ENCODE results near the gene NES. TPM values are rescaled to one million over a fixed set of nuclear protein-coding genes. Genes with fewer than 3 reads are reported as not detected.

NES gene
- total RNA-seq, 1 experiment from 2014 or later, result 168 TPM

- Histone ChIP-seq H2BK12ac (ENCODE audit: insufficient read length, low read depth, low read length) (no peak overlapping the region), H4K5ac (ENCODE audit: insufficient read length, low read depth, low read length) (no peak overlapping the region), H3K4ac (ENCODE audit: low read depth, low read length) (no peak overlapping the region), H2BK5ac (ENCODE audit: insufficient read length, low read length) (no peak overlapping the region), H3K56ac (ENCODE audit: insufficient read length, low read depth, low read length) (no peak overlapping the region), H3K23me2 (ENCODE audit: insufficient read length, low read depth, low read length, poor library complexity, severe bottlenecking) (peaks cover 11% of the 10 kb centered on the region), H3K4me2 (ENCODE audit: insufficient read depth, insufficient read length, low read length) (no peak overlapping the region), H3K79me2 (ENCODE audit: insufficient read depth, low read length) (no peaks in the 10 kb centered on the region), H2BK20ac (ENCODE audit: low read depth, low read length, poor library complexity, severe bottlenecking) (no peak overlapping the region), H3K79me1 (ENCODE audit: insufficient read depth, low read depth, low read length, poor library complexity, severe bottlenecking) (no peaks in the 10 kb centered on the region), H2BK15ac (ENCODE audit: low read depth, low read length) (no peak overlapping the region), H3K27ac (ENCODE audit: insufficient read length, low read depth, low read length) (no peak overlapping the region), H2AFZ (ENCODE audit: low read length) (no peak overlapping the region), H3K27me3 (ENCODE audit: insufficient read depth, low read length) (peaks cover 10% of the 10 kb centered on the region; the same call in 1 of the 2 replicates), H3K23ac (ENCODE audit: insufficient read length, low read depth, low read length) (no peak overlapping the region), H4K20me1 (ENCODE audit: control insufficient read depth, insufficient read depth, insufficient read length) (no peaks in the 10 kb centered on the region), H3K14ac (ENCODE audit: insufficient read depth, low read length) (no peak overlapping the region), H3K4me1 (ENCODE audit: insufficient read depth, low read length) (peaks cover 4% of the 10 kb centered on the region; the same call in 1 of the 2 replicates), H4K91ac (ENCODE audit: insufficient read length, low read depth, low read length) (no peak overlapping the region), H3K9ac (ENCODE audit: extremely low read depth, insufficient read length, low read length) (no peak overlapping the region), H4K8ac (replicated peaks; ENCODE audit: insufficient read length, low read depth, low read length) (no peak overlapping the region), H2AK5ac (ENCODE audit: insufficient read length, low read length) (no peak overlapping the region), H3K18ac (ENCODE audit: insufficient read length, low read depth, low read length) (no peak overlapping the region), H3T11ph (ENCODE audit: low read length) (no peak overlapping the region), H3K9me3 (ENCODE audit: control insufficient read depth, low read depth, low read length) (no peaks in the 10 kb centered on the region), H2BK120ac (ENCODE audit: low read depth, low read length, poor library complexity, severe bottlenecking) (no peak overlapping the region)
- no peak for DNase-seq
- no CpG with 5 or more reads among the region's 1 CpG for WGBS (ENCODE audit: extremely low coverage, insufficient read length, low lambda C conversion rate)
- H3K9me3 Mint-ChIP-seq, result no peaks in the 10 kb centered on the region; a peak in 1 of 5 replicates
- H3K4me1 Mint-ChIP-seq, result peaks cover 21 to 24% of the 10 kb centered on the region in 2 experiments
- no peaks in the 10 kb centered on the region for H3K36me3 Mint-ChIP-seq (ENCODE audit: insufficient read depth in 1 of 3, low read depth in 3 of 3)
- no peak overlapping the region for H3K4me3 Mint-ChIP-seq
- no peak overlapping the region; a peak in 1 of 7 replicates for H3K27ac Mint-ChIP-seq
- H3K27me3 Mint-ChIP-seq (ENCODE audit: low read depth), result peaks cover 96% of the 10 kb centered on the region
- TF ChIP-seq CTCF (conservative IDR thresholded peaks at IDR 0.05), result no peak
These were observed 31.5 kb downstream of the NES start for GRCh38 chr1:156645666-156646065.

Data from H9 (cell line).